ENCODE measurements around the gene JAG2. TPM values are rescaled to one million over a fixed set of nuclear protein-coding genes. Genes with fewer than 3 reads are reported as not detected.

Gene JAG2
- total RNA-seq, 4 donors from 2014 or later = 7.5 to 33.0 (median 11.2) TPM

DNA sequence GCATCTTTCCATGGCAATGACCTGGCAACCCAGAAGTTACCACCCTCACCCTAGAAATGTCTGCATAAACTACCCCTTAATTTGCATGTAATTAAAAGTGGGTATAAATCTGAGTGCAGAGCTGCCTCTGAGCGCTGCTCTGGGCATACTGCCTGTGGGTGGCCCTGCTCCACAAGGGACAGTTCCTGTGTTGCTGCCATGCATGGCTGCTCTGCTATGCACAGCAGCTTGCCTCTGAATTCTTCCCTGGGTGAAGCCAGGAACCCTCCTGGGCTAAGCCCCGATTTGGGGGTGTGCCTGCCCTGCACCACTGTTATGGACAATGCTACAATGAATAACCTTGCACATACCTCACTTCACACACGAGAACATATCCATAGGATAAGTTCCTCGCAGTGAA lies 67.7 kb downstream of the JAG2 start:
- Histone ChIP-seq H3K36me3 (no peaks in the 10 kb centered on the region), H3K4me1 (no peaks in the 10 kb centered on the region), H3K27ac (no peak overlapping the region), H3K4me3 (no peak overlapping the region), H3K9me3 (peaks cover 0 to 5% (median 0%) of the 10 kb centered on the region in 4 donors), H3K27me3 (no peaks in the 10 kb centered on the region)
- TF ChIP-seq, protein P1, sequence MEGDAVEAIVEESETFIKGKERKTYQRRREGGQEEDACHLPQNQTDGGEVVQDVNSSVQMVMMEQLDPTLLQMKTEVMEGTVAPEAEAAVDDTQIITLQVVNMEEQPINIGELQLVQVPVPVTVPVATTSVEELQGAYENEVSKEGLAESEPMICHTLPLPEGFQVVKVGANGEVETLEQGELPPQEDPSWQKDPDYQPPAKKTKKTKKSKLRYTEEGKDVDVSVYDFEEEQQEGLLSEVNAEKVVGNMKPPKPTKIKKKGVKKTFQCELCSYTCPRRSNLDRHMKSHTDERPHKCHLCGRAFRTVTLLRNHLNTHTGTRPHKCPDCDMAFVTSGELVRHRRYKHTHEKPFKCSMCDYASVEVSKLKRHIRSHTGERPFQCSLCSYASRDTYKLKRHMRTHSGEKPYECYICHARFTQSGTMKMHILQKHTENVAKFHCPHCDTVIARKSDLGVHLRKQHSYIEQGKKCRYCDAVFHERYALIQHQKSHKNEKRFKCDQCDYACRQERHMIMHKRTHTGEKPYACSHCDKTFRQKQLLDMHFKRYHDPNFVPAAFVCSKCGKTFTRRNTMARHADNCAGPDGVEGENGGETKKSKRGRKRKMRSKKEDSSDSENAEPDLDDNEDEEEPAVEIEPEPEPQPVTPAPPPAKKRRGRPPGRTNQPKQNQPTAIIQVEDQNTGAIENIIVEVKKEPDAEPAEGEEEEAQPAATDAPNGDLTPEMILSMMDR (IDR thresholded peaks at IDR 0.05) = no peak
- no peak for TF ChIP-seq POLR2A (IDR thresholded peaks at IDR 0.05)
- DNase-seq = peak in 1 of 3 donors; percentile 30

DNA sequence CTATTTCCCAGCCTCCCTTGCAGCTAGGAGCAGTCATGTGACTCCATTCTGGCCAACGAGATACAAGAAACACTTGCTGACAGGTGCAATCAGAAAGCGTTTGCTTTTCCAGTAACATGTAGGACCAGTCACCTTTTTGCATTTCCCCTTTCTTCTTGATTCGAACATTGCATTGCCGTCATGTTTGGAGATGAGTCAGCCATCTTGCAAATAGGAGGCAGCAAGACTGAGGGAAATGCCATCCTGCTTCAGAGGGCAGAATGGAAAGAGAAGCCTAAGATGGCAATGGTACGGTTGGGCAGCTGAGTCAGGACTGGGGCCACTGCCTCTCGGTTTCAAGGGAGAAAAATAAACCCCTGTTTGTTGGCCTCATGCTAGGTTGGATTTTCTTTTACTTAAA lies 68.8 kb downstream of the JAG2 start:
- no peak for DNase-seq

DNA sequence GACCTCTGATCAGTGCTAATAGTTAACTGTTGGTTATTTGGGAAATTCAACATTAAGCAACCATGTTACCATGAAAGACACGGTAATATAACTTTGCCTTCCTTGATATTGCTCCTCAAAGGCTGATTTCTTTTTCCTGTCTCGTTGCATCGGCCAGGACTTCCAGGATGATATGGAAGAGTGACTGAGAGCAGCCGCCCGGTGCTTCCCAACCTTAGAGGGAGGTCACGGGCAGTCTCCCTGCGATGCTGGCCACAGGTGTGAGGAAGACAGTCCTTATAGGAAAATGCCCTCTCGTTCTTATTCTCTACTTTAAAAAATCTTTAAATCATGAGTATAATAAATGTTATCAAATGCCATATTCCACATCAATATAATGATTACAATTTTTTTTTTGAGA lies 70.3 kb downstream of the JAG2 start:
- H3K27me3 ChIP-seq = no peaks in the 10 kb centered on the region
- peaks cover 0 to 11% (median 5%) of the 10 kb centered on the region in 4 donors for H3K4me1 ChIP-seq
- peak in 1 of 3 donors; percentile 21 for DNase-seq
- H3K36me3 ChIP-seq = no peaks in the 10 kb centered on the region
- H3K9me3 ChIP-seq = peaks cover 0 to 5% (median 0%) of the 10 kb centered on the region in 4 donors
- TF ChIP-seq, protein P1 (IDR thresholded peaks at IDR 0.05) = no peak
- no peak for TF ChIP-seq POLR2A (IDR thresholded peaks at IDR 0.05)
- no peak overlapping the region for H3K27ac ChIP-seq
- H3K4me3 ChIP-seq = no peak overlapping the region

More for the DNA sequence above, 68.8 kb downstream of the JAG2 start:
- H3K4me3 ChIP-seq = no peak overlapping the region
- no peaks in the 10 kb centered on the region for H3K27me3 ChIP-seq
- H3K4me1 ChIP-seq = no peaks in the 10 kb centered on the region
- H3K36me3 ChIP-seq = no peaks in the 10 kb centered on the region
- no peak overlapping the region for H3K27ac ChIP-seq
- peaks cover 0 to 5% (median 0%) of the 10 kb centered on the region in 4 donors for H3K9me3 ChIP-seq
- TF ChIP-seq, protein P1 (IDR thresholded peaks at IDR 0.05) = no peak
- no peak for TF ChIP-seq POLR2A (IDR thresholded peaks at IDR 0.05)

DNA sequence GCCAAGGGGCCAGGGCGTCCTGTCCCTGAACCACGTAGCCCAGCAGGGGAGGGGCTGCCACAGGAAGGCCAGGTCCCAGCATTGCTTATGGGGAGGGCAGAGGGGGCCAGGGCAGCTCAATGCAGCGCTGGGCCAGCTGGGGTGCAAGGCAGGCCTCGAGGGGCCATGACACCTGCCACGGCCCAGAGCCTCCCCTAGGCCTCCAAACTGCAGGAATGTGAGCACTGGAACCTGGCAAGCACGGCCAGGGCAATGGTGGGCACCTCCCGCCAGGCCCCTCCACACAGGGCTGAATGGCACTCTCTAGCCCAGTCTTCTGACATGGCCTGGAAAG lies 70.8 kb downstream of the JAG2 start:
- TF ChIP-seq, protein P1 (IDR thresholded peaks at IDR 0.05) = no peak
- no peak for TF ChIP-seq POLR2A (IDR thresholded peaks at IDR 0.05)
- no peak for DNase-seq

DNA sequence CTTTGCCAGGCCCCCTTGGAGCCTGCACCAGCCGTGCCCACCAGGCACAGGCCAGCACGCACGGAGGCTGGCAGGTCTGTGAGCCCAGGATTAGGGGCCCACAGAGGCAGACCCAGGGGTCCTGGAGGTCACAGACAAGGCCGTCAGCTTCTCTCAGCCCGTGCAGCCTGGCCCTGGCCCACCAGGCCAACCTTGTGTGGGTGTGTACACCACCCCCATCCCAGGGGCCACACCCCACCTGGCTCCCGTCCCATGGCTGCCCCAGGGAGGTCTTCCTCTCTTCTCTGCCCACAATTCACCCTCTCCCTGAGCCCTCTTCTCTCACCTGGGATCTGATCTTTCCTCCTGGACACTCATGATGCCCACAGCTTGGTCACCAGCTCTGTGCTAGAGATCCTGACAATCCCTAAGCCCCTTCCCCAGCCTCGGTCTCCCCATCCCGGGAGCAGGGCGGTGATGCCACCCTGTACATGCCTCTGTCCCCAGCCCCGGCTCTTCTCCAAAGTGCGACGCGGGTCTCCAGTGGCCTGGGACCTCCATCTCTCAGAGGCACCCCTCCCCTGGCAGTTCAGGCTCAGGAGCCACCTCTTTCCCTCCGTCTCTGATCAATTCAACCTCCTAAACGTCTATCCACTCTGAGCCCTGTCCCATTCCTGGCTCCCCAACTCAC lies 72.2 kb downstream of the JAG2 start:
- no peak for TF ChIP-seq POLR2A (IDR thresholded peaks at IDR 0.05)
- TF ChIP-seq, protein P1 (IDR thresholded peaks at IDR 0.05) = no peak
- Histone ChIP-seq H3K4me1 (peaks cover 0 to 27% (median 7%) of the 10 kb centered on the region in 4 donors), H3K9me3 (peaks cover 0 to 5% (median 0%) of the 10 kb centered on the region in 4 donors), H3K4me3 (no peak overlapping the region), H3K27me3 (no peaks in the 10 kb centered on the region), H3K27ac (no peak overlapping the region), H3K36me3 (no peaks in the 10 kb centered on the region)
- DNase-seq = peak in 1 of 3 donors; percentile 28

More for the DNA sequence above, 70.8 kb downstream of the JAG2 start:
- H3K36me3 ChIP-seq = no peaks in the 10 kb centered on the region
- no peaks in the 10 kb centered on the region for H3K27me3 ChIP-seq
- no peak overlapping the region for H3K27ac ChIP-seq
- H3K4me3 ChIP-seq = no peak overlapping the region
- H3K4me1 ChIP-seq = peaks cover 0 to 13% (median 6%) of the 10 kb centered on the region in 4 donors
- peaks cover 0 to 5% (median 0%) of the 10 kb centered on the region in 4 donors for H3K9me3 ChIP-seq
